BE2C (cell line): ENCODE data around the gene LGALS16.

Source experiments
- DNase-seq: peaks from one replicate; pipeline ENCODE4 v3.0.0-alpha.2; 2020
- H3K27me3 ChIP-seq: fragments of 250-450 bp; sonication (Bioruptor Pico); 2 replicates; pipeline ENCODE4 v1.5.1; 2020; ENCODE audit warnings: mild to moderate bottlenecking
- H3K36me3 ChIP-seq: fragments of 250-450 bp; sonication (Bioruptor Pico); 2 replicates; pipeline ENCODE4 v1.5.1; 2020; ENCODE audit warnings: mild to moderate bottlenecking
- H3K4me1 ChIP-seq: fragments of 250-450 bp; sonication (Bioruptor Pico); 2 replicates; pipeline ENCODE4 v1.5.1; 2020
- H3K4me3 ChIP-seq: 2 replicates; pipeline ENCODE4 v1.5.1; 2011; ENCODE audit warnings: low read depth, low read length
- H3K9me3 ChIP-seq: fragments of 250-450 bp; sonication (Bioruptor Pico); 2 replicates; pipeline ENCODE4 v1.5.1; 2020
- TF ChIP-seq, protein P1 (sequence below): IDR thresholded peaks from 2 replicates; pipeline ENCODE4 v1.5.1; 2012; ENCODE audit warnings: mild to moderate bottlenecking, low read depth, low read length

Gene LGALS16

DNA sequence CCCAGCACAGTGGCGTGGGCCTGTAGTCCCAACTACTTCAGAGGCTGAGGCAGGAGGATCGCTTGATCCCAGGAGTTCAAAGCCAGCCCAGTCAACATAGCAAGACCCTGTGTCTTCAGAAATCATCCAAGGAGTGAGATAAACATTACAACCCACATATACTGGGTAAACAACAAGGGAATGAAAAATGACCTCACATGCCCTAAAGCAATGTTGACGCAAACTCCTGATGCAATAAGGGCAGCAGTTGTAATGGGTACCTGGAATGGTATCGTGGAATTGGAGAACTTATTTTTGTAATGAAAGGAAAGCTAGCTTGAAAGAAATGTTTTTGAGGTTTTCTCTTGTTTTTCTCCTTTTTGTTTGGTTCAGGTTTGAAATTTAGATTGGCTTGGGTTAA lies 24.5 kb upstream of the LGALS16 start:
- Histone ChIP-seq H3K36me3 (no peaks in the 10 kb centered on the region), H3K4me1 (no peaks in the 10 kb centered on the region), H3K27me3 (peaks cover 5% of the 10 kb centered on the region), H3K4me3 (no peak overlapping the region), H3K9me3 (no peaks in the 10 kb centered on the region)
- no peak for DNase-seq
- TF ChIP-seq, protein P1, sequence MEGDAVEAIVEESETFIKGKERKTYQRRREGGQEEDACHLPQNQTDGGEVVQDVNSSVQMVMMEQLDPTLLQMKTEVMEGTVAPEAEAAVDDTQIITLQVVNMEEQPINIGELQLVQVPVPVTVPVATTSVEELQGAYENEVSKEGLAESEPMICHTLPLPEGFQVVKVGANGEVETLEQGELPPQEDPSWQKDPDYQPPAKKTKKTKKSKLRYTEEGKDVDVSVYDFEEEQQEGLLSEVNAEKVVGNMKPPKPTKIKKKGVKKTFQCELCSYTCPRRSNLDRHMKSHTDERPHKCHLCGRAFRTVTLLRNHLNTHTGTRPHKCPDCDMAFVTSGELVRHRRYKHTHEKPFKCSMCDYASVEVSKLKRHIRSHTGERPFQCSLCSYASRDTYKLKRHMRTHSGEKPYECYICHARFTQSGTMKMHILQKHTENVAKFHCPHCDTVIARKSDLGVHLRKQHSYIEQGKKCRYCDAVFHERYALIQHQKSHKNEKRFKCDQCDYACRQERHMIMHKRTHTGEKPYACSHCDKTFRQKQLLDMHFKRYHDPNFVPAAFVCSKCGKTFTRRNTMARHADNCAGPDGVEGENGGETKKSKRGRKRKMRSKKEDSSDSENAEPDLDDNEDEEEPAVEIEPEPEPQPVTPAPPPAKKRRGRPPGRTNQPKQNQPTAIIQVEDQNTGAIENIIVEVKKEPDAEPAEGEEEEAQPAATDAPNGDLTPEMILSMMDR = no peak

DNA sequence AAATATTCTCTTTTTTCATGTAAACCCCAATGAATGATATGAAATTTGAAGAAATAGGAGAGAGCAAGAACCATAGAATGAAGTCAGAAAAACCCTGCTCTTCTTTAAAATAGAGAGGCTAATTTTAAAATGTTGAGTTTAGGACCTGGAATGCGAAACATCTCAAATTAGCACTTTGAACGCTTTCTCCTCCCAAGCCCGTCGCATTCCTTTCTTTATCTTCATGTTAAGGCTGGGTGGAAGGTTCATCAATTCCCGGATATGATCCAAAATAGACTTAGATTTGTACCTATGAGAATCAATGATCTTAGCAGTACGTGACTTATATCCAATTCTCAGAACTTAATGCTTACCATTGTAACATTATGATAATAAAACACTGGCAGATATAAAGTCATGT lies 24.1 kb upstream of the LGALS16 start:
- TF ChIP-seq, protein P1 = no peak
- DNase-seq = no peak
- no peaks in the 10 kb centered on the region for H3K36me3 ChIP-seq
- no peak overlapping the region for H3K4me3 ChIP-seq
- H3K27me3 ChIP-seq = peaks cover 5% of the 10 kb centered on the region
- no peaks in the 10 kb centered on the region for H3K4me1 ChIP-seq
- no peaks in the 10 kb centered on the region for H3K9me3 ChIP-seq

DNA sequence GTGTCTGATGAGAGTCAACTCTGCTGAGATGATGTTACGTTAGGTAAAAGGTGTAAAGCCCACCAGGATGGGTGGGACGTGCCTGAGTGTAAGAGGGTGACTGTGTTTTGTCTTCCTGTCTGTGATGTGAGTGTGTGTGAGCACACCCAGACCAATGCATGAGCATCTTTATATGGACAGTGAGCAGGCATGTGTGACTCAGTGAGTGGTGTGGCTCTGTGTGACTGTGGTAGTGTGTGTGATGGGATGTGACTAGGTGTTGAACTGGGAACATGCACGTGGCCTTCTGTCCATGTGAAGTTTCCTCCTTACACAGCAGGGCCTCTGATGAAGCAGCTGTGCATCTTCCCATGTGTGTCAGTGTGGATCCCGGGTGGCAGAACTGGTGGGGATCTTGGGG lies 17.8 kb upstream of the LGALS16 start:
- DNase-seq = no peak
- TF ChIP-seq, protein P1 = no peak
- no peaks in the 10 kb centered on the region; the same call in 1 of the 2 replicates for H3K27me3 ChIP-seq
- no peaks in the 10 kb centered on the region for H3K9me3 ChIP-seq
- H3K4me1 ChIP-seq = no peaks in the 10 kb centered on the region
- no peaks in the 10 kb centered on the region for H3K36me3 ChIP-seq
- H3K4me3 ChIP-seq = no peak overlapping the region

DNA sequence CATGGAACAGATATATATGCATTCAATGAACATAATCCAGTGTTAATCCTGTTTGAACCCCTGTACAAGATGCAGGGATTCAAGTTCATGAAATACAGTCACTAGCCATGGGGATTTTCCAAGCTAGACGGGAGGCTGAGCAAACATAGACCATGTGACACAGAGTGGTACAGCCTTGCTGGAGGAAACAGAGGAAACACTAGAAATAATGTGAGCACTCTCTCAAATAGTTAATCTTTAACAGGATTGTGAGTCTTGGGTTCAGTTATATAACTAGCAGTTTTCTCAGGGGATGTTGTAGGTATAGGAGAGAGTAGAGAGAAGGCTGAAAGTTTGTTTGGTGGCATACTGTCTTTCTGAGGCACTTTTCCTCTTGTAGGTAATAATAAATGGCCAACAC lies 13.9 kb upstream of the LGALS16 start:
- no peaks in the 10 kb centered on the region for H3K9me3 ChIP-seq
- DNase-seq = no peak
- H3K27me3 ChIP-seq = no peaks in the 10 kb centered on the region; the same call in none of the 2 replicates
- H3K4me1 ChIP-seq = no peaks in the 10 kb centered on the region
- no peaks in the 10 kb centered on the region for H3K36me3 ChIP-seq
- TF ChIP-seq, protein P1 = no peak
- no peak overlapping the region for H3K4me3 ChIP-seq

DNA sequence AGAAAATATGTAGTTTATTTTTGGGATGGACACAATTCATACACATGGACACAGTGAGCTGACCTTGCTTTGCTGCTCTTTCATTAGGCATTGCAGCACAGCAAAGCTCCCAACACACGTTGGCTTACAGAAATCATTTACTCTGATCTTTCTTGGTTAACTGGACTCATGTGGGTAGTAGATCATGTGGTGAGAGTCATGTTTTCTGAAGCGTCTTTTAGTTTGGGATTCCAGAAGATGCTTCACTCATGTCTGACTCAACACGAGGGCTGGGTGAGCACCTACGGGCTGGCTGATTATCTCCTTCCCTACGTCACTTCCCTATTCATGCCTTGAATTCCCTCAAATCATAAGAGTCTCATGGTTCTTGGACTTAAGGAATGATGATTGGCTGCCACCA lies 12.1 kb upstream of the LGALS16 start:
- Histone ChIP-seq H3K36me3 (no peaks in the 10 kb centered on the region), H3K27me3 (no peaks in the 10 kb centered on the region; the same call in none of the 2 replicates), H3K4me3 (no peak overlapping the region), H3K9me3 (no peaks in the 10 kb centered on the region), H3K4me1 (no peaks in the 10 kb centered on the region)
- TF ChIP-seq, protein P1 = no peak
- DNase-seq = no peak

DNA sequence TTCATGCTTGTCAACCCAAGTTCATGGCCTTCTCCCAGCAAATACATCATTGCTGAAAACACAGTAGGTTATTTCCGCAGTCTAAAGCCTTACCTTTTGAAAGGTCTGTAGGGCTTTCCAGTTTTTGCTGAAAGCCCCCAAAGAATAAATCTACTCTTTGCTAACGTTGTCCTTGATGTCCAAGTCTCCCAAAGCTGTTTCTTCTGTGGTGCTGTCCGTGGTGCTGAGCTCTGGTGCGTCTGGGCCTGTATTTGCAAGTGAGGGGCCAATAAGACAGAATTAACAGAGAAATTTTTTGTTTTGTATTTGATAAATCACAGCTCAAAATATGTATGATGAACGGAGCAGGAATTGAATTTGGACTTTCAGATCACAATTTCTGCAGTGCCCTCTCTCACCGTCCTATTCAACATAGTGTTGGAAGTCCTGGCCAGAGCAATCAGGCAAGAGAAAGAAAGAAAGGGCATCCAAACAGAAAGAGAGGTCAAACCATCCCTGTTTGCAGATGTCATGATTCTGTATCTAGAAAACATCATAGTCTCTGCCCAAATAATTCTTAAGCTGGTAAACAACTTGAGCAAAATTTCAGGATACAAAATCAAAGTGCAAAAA lies 9.8 kb upstream of the LGALS16 start:
- Histone ChIP-seq H3K4me1 (no peaks in the 10 kb centered on the region), H3K9me3 (no peaks in the 10 kb centered on the region), H3K27me3 (no peaks in the 10 kb centered on the region; the same call in none of the 2 replicates), H3K4me3 (no peak overlapping the region), H3K36me3 (no peaks in the 10 kb centered on the region)
- TF ChIP-seq, protein P1 = no peak
- DNase-seq = no peak
